GM18526 (cell line): ENCODE measurements around the gene APOO.

ENCODE experiments used
- POLR2A ChIP-seq: IDR thresholded peaks from 3 replicates; pipeline ENCODE4 v1.6.1; 2011; ENCODE audit not compliant: insufficient read length; ENCODE audit errors: extremely low read depth

APOO gene

DNA sequence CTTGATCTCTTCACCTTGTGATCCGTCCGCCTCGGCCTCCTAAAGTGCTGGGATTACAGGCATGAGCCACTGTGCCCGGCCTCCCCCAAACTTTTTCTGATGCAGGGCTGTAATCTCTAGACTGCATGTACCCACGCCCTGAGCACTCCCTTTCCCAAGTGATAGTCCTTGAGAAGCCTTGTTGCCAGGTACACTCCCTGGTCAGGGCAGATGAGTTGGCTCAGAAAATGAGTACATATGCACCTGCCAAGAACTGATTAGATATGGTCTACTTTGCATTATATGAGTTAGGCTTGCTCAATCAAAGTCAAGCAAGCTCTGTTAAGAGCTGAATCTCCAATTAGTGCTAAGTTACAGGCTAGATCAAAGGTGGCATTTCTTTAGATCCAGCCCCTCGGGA is 20.3 kb downstream of the APOO start:
- no peak for TF ChIP-seq POLR2A

DNA sequence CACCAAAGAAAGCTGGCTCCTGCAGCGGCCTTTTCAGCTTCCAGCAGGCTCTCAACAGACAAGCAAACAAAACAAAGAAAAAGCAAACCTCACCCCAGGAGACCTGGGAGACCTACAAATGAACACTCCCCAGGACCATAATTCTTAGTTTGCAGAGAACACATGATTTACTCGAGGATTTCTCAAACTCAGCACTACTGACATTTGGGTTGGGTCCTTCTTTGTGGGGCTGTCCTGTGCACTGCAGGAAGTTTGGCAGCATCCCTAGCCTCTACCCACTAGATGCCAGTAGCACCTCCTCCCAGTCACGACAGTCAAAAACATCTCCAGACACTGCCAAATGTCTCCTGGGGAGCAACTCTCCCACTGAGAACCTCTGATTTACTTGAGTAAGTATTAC is 21.9 kb downstream of the APOO start:
- TF ChIP-seq POLR2A, result no peak

DNA sequence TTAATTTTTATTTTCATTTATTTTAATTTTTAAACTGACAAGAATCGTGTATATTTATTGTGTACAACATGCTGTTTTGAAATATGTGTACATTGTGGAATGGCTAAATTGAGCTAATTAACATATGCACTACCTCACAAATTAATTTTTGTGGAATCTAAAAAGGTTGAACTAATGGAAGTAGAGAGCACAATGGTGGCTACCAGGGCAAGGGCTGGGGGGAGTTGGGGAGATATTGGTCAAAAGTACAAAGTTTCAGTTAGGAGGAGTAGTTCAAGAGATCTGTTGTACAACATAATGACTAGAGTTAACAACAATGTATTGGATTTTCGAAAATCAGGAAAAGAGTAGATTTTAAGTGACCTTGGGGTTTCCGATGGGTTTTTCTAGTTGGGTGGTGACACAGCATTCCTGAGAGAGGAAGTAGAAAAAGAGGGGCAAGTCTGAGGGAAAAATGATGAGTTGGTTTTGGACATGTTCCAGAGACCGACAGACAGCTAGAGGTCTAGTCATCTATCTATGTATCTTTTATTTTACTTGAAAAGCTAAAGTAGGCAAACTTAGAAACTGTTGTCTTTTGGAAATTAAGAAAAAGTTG is 23.2 kb downstream of the APOO start:
- no peak for TF ChIP-seq POLR2A

DNA sequence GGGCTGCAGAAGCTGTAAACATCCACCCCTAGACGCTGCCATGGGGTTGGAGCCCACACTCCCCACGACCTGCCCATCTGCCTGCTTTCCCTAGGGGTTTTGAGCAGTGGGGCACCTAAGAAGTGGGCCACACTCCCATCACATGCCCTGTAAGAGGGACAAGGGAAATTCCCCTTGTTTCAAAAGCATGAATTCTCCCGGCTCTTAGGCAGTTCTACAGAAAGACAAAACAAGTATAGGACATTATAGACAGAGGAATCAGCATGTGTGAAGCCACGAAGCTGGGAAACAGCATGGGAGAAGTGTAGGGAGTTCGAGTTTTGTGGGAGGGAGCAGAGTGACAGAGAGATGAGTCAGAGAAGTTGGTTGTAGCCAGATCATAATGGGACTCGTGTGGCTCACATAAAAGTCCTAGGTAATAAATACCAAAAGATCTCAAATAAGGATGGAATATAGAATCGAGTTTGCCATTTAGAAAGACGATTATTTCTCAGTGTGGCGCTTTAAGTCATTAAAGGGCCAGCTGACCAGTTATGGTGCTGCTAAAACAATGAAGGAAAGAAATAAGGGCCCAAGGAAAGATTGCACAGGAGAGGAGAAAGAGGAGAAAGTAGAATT is 23.9 kb downstream of the APOO start:
- TF ChIP-seq POLR2A, result no peak

DNA sequence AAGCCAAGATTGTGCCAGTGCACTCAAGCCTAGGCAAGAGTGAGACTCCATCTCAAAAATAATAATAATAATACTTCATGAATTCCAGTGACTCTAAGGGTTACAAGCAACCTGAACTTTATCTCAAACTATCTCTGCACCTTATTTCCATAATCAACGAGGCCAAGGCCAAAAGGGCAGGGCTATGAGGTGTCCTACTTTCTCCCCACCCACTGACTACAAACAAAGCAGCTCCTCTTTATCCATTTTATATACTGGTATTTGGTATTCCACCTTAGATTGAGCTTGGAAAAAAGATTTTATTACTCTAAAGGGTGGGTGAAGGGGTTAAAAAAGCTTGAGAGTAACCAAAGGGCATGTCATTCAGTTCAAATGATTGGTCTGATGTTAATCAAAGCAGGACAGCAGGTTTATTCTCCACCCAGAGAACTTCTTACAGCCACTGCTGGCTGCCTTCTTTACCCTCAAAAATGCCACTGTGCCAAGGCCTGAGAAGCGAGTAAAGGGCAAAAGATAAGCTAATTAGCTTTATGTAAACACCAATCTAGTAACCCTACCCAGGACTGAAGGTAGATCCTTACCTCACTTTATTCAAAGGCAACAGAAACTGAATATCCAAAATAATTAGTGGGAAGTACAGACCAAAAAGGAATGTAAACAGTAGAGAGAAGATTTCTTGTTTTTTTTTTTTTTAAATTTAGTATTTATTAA is 28.2 kb downstream of the APOO start:
- TF ChIP-seq POLR2A, result no peak

DNA sequence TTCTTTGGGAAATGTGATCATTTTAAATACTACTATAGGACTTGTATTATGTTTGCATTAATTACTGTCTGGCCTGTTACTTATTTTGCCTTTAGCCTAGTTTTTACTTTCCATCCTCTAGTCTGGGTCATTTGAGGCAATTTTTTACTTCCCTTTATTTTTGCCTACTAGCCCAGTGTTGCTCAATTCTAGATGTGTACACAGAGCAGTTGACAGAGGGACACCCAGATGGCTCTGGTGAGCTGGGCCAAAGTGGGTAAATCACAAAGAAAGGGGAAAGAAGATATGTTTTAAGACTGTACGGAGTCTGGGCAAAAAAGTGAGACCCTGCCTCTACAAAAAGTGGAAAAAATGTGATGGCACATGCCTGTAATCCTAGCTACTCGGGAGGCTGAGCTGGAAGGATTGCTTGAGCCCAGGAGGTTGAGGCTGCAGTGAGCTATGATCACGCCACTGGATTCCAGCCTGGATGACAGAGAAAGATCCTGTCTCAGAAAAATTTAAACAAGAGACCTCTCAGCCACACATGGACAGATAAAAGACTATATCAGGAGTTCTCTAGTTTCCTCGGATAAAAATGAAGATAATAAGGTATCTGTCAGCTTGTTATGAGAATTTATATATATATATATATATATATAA is 35.7 kb downstream of the APOO start:
- TF ChIP-seq POLR2A, result no peak

DNA sequence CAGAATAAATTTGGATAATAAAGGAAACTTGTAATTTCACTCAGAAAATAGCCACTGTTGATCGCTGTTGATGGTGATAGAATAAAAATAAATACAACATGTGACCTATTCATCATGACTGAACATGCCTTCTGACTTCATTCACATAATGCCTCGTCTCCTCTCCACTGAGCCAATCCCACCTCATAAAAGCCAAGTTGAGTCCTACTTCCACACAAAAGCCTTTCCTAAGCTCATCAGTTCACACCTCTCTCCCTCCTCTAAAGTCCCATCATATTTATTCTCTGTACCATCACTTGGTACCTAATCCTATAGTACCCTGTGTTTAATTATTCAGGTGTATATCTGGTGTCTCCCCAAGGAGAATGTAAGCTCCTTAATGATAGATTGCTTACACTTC is 37.7 kb downstream of the APOO start:
- no peak for TF ChIP-seq POLR2A

DNA sequence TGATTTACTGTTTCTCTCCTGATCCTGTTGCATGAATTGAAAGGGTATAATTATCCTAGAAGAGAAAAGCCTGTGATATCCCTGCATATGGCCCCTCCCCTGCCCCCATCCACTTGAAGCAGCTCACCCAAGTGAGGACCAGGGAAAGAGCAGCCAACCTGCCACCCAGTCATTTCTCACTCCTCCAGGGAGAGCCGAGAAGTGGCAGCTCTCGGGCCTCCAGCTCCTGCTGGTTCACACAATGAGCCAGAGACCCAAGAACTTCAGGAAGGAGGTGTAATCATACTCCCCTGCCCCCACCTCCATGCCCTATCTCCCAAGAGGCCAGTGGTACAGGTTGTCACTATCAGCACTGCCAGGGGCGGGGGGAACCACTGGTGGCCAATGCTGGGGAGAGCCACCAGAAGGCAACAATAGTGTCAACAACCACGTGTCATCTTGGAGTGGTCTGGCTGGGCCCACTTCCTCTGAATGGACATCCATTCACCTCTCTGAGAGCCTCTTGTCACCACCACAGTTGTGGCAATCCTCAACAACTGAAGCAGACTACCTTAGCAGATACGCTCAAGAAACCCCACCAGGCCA is 42.9 kb downstream of the APOO start:
- no peak for TF ChIP-seq POLR2A

DNA sequence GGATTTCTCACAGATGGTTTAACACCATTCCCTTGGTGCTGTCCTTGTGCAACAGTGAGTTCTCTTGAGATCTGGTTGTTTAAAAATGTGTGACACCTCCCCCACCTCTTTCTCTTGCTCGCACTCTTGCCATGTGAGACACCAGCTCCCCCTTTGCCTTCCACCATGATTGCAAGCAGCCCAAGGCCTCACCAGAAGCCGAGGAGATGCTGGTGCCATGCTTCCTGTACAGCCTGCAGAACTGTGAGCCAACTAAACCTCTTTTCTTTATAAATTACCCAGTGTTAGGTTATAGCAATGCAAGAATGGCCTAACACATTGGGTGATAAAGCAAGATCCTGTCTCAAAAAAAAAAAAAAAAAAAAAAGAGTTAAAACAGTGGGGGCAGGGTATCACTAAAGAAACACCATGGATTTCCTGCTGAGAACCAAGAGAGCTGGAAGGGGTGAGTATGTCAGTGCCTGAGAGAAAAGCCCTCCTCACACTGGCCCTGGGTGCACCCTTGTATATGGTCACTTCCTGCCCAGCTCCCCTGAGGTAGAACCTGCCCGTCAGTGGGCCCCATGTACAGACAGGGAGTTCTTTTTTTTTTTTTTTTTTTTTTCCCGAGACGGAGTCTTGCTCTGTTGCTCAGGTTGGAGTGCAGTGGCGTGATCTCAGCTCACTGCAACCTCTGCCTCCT is 46.4 kb downstream of the APOO start:
- TF ChIP-seq POLR2A, result no peak

DNA sequence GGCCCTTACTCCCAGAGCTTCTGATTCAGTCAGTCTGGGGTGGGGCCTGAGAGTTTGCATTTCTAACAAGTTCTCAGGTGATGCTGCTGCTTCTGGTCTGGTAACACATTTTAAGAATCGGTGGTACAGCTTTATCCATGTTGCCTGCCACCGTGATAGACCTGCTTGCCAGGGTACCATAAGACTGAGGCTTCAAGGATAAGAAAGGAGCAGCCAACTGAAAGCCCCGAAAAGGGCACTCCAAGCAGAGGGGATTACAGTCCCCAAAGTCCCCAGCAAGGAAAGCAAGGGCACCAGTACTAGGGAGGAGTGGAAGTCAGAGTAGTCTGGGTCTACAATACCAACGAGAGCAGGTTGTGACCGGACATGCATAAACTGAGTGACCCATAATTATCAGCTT is 49.8 kb downstream of the APOO start:
- no peak for TF ChIP-seq POLR2A

DNA sequence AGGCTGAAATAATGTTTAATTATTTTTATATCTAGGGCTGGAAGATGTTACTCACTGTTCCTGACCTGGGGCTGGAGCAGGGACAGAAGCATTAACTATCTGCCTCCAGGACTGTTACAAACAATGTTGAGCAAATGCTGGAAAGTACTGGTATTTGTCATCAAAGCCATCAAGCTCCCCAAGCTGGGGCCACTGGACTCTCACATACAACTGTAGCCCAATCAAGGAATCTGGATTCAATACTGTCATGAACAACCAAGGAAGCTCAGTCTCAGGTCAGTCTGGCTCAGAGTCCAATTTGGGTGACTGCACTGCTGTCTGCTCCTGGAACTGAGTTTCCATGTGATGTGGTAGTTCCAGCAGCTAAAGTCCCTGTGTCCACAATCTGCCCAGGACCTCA is 50.4 kb downstream of the APOO start:
- no peak for TF ChIP-seq POLR2A

DNA sequence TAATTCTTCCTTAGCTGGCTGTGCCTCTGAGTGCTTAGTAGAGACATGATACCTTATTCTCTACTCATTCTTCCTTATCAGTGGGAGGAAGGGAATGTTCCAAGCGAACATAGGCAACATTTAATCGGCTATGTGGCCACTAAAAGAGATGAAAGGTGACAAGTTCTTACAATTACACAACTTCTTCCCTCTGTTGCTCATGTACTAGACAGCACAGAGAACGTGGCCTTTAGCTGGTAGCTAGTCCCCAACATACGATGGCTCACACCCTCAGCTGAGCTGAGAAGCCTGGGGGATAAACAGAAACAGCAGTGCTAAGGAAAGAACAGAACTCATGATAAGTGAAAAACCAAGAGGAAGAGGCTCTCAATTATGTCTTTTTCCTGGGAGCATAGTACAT is 52.2 kb downstream of the APOO start:
- TF ChIP-seq POLR2A, result no peak

DNA sequence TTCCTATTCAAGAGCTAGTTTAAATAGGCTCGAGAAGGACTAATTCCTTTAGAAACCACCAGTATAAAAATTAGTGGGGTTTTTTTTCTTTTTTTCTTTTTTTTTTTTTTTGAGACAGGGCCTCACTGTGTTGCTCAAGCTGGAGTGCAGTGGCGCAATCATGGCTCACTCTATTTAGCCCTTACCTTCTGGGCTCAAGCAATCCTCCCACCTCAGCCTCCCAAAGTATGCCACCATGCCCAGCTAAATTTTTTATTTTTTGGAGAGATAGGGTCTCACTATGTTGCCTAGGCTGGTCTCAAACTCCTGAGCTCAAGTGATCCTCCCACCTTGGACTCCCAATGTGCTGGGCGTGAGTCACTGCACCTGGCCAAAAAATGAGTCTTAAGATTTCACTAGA is 52.8 kb downstream of the APOO start:
- no peak for TF ChIP-seq POLR2A

DNA sequence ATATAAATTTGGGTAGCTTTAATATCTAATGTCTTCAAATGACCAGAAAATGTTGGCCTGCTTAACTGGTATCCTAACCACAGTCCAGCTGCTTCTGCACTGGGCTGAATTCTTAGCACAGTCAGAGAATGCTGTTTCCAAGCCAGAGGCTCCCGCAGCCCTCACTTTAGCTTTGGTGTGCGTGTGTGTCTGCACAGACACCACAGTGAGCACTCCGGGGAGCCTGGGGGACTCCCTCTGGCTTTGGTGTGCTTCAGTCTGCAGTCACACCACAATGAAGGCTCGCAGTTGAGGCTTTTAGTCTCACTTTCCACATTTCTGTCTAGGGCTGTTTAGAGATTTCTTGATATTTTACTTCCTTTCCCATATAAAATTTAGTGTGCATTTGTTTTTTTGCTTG is 53.6 kb downstream of the APOO start:
- TF ChIP-seq POLR2A, result no peak

DNA sequence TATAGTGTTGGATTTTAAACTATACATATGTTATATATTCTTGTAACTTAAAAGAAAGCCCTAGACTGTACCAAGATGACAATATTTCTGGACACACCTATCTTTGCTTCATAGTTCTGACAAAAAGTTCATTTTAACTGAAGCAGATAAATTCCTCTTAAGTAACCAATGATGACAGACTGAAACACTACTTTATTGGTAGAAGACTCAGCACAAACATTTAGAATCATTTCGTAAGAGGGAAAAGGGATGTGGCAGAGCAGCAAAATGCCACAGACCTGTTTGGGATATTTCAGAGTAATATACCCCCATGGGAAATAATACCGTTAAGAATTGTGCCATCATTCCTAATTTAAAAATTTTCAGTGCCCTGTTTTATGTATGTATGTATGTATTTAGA is 56.2 kb downstream of the APOO start:
- no peak for TF ChIP-seq POLR2A
